ENCODE data around the gene TMEM270.

GRCh38 chr7:73909996-73910395 lies 49.0 kb downstream of the TMEM270 start:
- TF ChIP-seq POLR2A (IDR thresholded peaks at IDR 0.05; ENCODE audit: extremely low read depth, insufficient read length) = no peak
- TF ChIP-seq MAX (IDR thresholded peaks at IDR 0.05; ENCODE audit: low read depth, low read length) = no peak
- no peak for TF ChIP-seq CTCF (IDR thresholded peaks at IDR 0.05; ENCODE audit: low read depth, low read length)
